B cell (primary cell): ENCODE results near the gene ZFP91.

Experiments used
- EZH2 ChIP-seq: IDR thresholded peaks from 2 replicates; pipeline ENCODE4 v1.6.1; 2012; ENCODE audit warnings: borderline replicate concordance, low read depth, mild to moderate bottlenecking, moderate library complexity, low read length; ENCODE audit not compliant: insufficient read depth, poor library complexity, severe bottlenecking
- TF ChIP-seq, protein P1 (sequence below): fragments of 200-600 bp; IDR thresholded peaks from one replicate; pipeline ENCODE4 v1.8.0; 2022; ENCODE audit warnings: antibody characterized with exemption, mild to moderate bottlenecking

GRCh38 chr11:58615559-58615958 lies 36.7 kb downstream of the ZFP91 start:
- TF ChIP-seq, protein P1, sequence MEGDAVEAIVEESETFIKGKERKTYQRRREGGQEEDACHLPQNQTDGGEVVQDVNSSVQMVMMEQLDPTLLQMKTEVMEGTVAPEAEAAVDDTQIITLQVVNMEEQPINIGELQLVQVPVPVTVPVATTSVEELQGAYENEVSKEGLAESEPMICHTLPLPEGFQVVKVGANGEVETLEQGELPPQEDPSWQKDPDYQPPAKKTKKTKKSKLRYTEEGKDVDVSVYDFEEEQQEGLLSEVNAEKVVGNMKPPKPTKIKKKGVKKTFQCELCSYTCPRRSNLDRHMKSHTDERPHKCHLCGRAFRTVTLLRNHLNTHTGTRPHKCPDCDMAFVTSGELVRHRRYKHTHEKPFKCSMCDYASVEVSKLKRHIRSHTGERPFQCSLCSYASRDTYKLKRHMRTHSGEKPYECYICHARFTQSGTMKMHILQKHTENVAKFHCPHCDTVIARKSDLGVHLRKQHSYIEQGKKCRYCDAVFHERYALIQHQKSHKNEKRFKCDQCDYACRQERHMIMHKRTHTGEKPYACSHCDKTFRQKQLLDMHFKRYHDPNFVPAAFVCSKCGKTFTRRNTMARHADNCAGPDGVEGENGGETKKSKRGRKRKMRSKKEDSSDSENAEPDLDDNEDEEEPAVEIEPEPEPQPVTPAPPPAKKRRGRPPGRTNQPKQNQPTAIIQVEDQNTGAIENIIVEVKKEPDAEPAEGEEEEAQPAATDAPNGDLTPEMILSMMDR: no peak
- no peak for TF ChIP-seq EZH2
